HT-29 (cell line): Measurements from ENCODE around the gene EDC4. TPM values are rescaled to one million over a fixed set of nuclear protein-coding genes. Genes with fewer than 3 reads are reported as not detected.

Experiments
- DNase-seq: peaks from one replicate; pipeline ENCODE4 v3.0.0-alpha.2; 2015; ENCODE audit warnings: low spot score
- small RNA-seq: library from RNA; depleted of rRNA; stranded (forward); fragments of <200 nt; gene quantifications from one replicate; pipeline ENCODE3, GENCODE V24; 2014
- total RNA-seq: library from RNA; depleted of rRNA; stranded (reverse); fragments of >200 nt; shearing (Covaris generic); gene quantifications from 2 replicates; pipeline ENCODE4 v1.2.3, GENCODE V29; 2014; rRNA removed

Gene EDC4
- total RNA-seq, 1 experiment from 2014 or later = 121 TPM

DNA sequence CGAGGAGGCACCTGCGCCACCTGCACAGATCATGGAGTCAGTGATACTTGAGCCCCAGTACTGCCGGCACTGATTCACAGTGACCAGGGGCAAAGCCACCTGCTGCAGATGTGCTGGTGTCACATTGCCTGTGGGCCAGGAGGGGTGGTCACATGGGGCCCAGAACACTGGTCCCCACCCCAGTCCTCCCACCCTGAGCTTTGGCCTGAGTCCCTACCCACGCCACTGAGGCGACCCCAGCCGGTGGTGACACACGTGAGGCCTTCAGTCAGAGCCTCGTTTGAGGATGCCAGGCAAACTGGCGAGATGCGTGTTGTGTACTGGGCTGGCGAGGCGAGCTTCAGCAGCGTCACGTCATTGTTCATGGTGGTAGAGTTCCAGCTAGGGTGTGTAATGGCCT, 57.3 kb downstream of the EDC4 start:
- no peak for DNase-seq

DNA sequence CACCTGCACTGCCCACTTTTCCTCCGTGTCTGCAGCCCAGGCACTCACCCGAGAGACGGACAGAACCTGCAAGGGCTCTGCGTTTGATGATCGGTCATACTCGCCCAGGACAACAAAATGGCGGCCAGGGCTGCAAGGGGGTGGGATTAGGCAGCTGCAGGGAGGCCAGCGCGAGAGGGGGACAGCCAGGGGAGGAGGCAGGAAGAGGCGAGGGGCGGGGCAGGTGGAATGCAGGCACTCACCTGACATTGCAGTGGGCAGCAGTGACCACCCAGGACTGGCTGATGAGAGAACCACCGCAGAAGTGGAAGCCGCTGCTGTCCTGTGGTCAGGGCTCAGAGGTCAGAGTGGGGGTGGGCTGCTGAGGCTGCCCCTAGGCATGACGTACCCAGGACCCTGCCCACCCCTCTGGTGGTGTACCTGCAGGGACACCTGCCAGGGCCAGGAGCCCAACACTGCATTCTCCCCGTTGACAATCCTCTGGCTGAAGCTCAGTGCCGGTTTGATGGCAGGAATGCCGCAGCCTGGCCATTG, 57.9 kb downstream of the EDC4 start:
- no peak for DNase-seq

Small RNAs within 50 kb of the gene (small RNA-seq; reads per million reads assigned to genes)
- gene AC040162.2 (not detected), gene NRN1L (not detected)

Other genes with a start within 250 kb of the EDC4 start
- gene CARMIL2, start 227.9 kb upstream of the EDC4 start, total RNA-seq = 0.81 and 2.7 TPM in 2 replicates
- 79.6 and 82.2 TPM in 2 replicates for gene ACD, start 212.8 kb upstream of the EDC4 start, total RNA-seq
- 24.9 and 38.1 TPM in 2 replicates for gene PARD6A, start 212.1 kb upstream of the EDC4 start, total RNA-seq
- gene ENKD1, start 206.3 kb upstream of the EDC4 start, total RNA-seq = 52.6 and 58.8 TPM in 2 replicates
- gene C16orf86, start 206.2 kb upstream of the EDC4 start, total RNA-seq = 0.38 and 0.99 TPM in 2 replicates
- gene GFOD2, start 153.7 kb upstream of the EDC4 start, total RNA-seq = 16.8 and 19.7 TPM in 2 replicates
- gene RANBP10, start 66.5 kb upstream of the EDC4 start, total RNA-seq = 6.7 and 8.3 TPM in 2 replicates
- gene TSNAXIP1, start 66.2 kb upstream of the EDC4 start, total RNA-seq = 1.1 TPM in 1 of 2 replicates, not detected in the other
- gene THAP11, start 30.7 kb upstream of the EDC4 start, total RNA-seq = 66.3 and 80.9 TPM in 2 replicates
- gene NUTF2, start 26.1 kb upstream of the EDC4 start, total RNA-seq = 158 and 183 TPM in 2 replicates
- 42.8 and 43.2 TPM in 2 replicates for gene CENPT, start 25.4 kb upstream of the EDC4 start, total RNA-seq
- gene NRN1L, start 11.8 kb downstream of the EDC4 start, total RNA-seq = 0.64 and 2.5 TPM in 2 replicates
- gene PSKH1, start 20.2 kb downstream of the EDC4 start, total RNA-seq = 11.5 and 15.1 TPM in 2 replicates
- 2.2 and 3.5 TPM in 2 replicates for gene CTRL, start 58.8 kb downstream of the EDC4 start, total RNA-seq
- gene PSMB10, start 63.8 kb downstream of the EDC4 start, total RNA-seq = 173 and 191 TPM in 2 replicates
- gene LCAT, start 71.1 kb downstream of the EDC4 start, total RNA-seq = 1.4 and 3.3 TPM in 2 replicates
- 10.0 and 14.1 TPM in 2 replicates for gene SLC12A4, start 95.6 kb downstream of the EDC4 start, total RNA-seq
- gene DPEP3, start 107.4 kb downstream of the EDC4 start, total RNA-seq = not detected in 2 replicates
- not detected in 2 replicates for gene DPEP2, start 126.4 kb downstream of the EDC4 start, total RNA-seq
- not detected in 2 replicates for gene DPEP2NB, start 142.9 kb downstream of the EDC4 start, total RNA-seq
- 27.4 and 30.4 TPM in 2 replicates for gene DDX28, start 150.2 kb downstream of the EDC4 start, total RNA-seq
- 18.7 and 19.0 TPM in 2 replicates for gene DUS2, start 150.2 kb downstream of the EDC4 start, total RNA-seq
- gene NFATC3, start 212.3 kb downstream of the EDC4 start, total RNA-seq = 20.4 and 20.8 TPM in 2 replicates